GM12891 (cell line): Measurements from ENCODE around the gene GPRC6A.

Experiments
- PAX5 ChIP-seq: IDR thresholded peaks from 2 replicates; pipeline ENCODE4 v1.6.1; 2011; ENCODE audit warnings: low read length, moderate library complexity, mild to moderate bottlenecking; ENCODE audit not compliant: insufficient read depth, severe bottlenecking
- POLR2A ChIP-seq: IDR thresholded peaks from 2 replicates; pipeline ENCODE4 v1.6.1; 2011; ENCODE audit warnings: low read depth, low read length, control low read depth
- POLR2AphosphoS5 ChIP-seq: IDR thresholded peaks from 2 replicates; pipeline ENCODE4 v1.6.1; 2011; ENCODE audit warnings: low read depth, low read length, control low read depth

- TF ChIP-seq POLR2A: no peak
- TF ChIP-seq PAX5: no peak
- TF ChIP-seq POLR2AphosphoS5: no peak
These were observed 28.9 kb downstream of the GPRC6A start for GRCh38 chr6:116799945-116800344.
